HepG2 (cell line): ENCODE measurements around the gene MAFB. TPM values are rescaled to one million over a fixed set of nuclear protein-coding genes. Genes with fewer than 3 reads are reported as not detected.

ENCODE experiments used
- DPF2 ChIP-seq: sonication (generic); formaldehyde crosslinking; IDR thresholded peaks from 2 replicates; pipeline ENCODE4 v1.4.0; 2020; ENCODE audit warnings: mild to moderate bottlenecking, low read depth, missing genetic modification reagents, borderline replicate concordance
- HNF4A ChIP-seq: sonication (generic); formaldehyde crosslinking; IDR thresholded peaks from 2 replicates; pipeline ENCODE4 v1.4.0; 2020; ENCODE audit warnings: missing genetic modification reagents
- KAT8 ChIP-seq: IDR thresholded peaks from 2 replicates; pipeline ENCODE4 v1.6.1; 2016; ENCODE audit warnings: missing genetic modification reagents, missing compliant biosample characterization
- KLF16 ChIP-seq, 2 experiments: sonication (generic) in 1 of 2; formaldehyde crosslinking in 1 of 2; IDR thresholded peaks; 2 replicates each; pipeline versions ENCODE4 v1.6.1 to v1.8.0; 2016 to 2023; ENCODE audit warnings: missing genetic modification reagents in 2 of 2, missing compliant biosample characterization in 1 of 2
- SMC3 ChIP-seq: IDR thresholded peaks from 2 replicates; pipeline ENCODE4 v1.6.1; 2011; ENCODE audit warnings: low read length, improper control_type of control experiment
- TBX2 ChIP-seq: sonication (generic); formaldehyde crosslinking; IDR thresholded peaks from 2 replicates; pipeline ENCODE4 v1.5.0; 2020; ENCODE audit warnings: missing genetic modification reagents, mild to moderate bottlenecking, borderline replicate concordance
- TGIF2 ChIP-seq: IDR thresholded peaks from 2 replicates; pipeline ENCODE4 v1.6.1; 2016; ENCODE audit warnings: control low read depth, missing compliant biosample characterization
- ZNF615 ChIP-seq: sonication (generic); formaldehyde crosslinking; IDR thresholded peaks from 2 replicates; pipeline ENCODE4 v1.5.0; 2020; ENCODE audit warnings: mild to moderate bottlenecking, missing genetic modification reagents, borderline replicate concordance
- ZSCAN12 ChIP-seq: sonication (generic); formaldehyde crosslinking; IDR thresholded peaks from 2 replicates; pipeline ENCODE4 v1.9.0; 2021; ENCODE audit warnings: mild to moderate bottlenecking, missing genetic modification reagents
- polyA plus RNA-seq, 8 experiments: library from polyadenylated mRNA; depleted of rRNA in 3 of 8; stranded (reverse) in 7 of 8; unstranded in 1 of 8; fragments of >200 nt; fragmentation: Illumina TruSeq in 4 of 8; extraction: Trizol in 4 of 8; gene quantifications; 2 replicates each; pipeline versions ENCODE4 v1.2.1 to v1.2.3, GENCODE V29; 2011 to 2016; ENCODE audit warnings: low read depth in 4 of 8, missing spikeins in 1 of 8, mixed read lengths in 1 of 8; ENCODE audit not compliant: insufficient read depth in 1 of 8
- total RNA-seq, 5 experiments: library from RNA; depleted of rRNA; stranded (reverse); fragments of >200 nt; fragmentation: Illumina TruSeq; extraction: Trizol; gene quantifications; 2 replicates each; pipeline ENCODE4 v1.2.3, GENCODE V29; 2016; ENCODE audit warnings: low read depth in 1 of 5
- TF ChIP-seq, protein P1 (sequence below): sonication (generic); formaldehyde crosslinking; conservative IDR thresholded peaks from 2 replicates; pipeline ENCODE4 v1.8.0; 2022; ENCODE audit warnings: mild to moderate bottlenecking, moderate library complexity, missing genetic modification reagents
- TF ChIP-seq, protein P2 (sequence below): sonication (generic); formaldehyde crosslinking; IDR thresholded peaks from 2 replicates; pipeline ENCODE4 v1.8.1; 2023; ENCODE audit warnings: mild to moderate bottlenecking, inconsistent platforms, moderate library complexity, missing genetic modification reagents, borderline replicate concordance
- TF ChIP-seq, protein P3 (sequence below): sonication (generic); formaldehyde crosslinking; IDR thresholded peaks from 2 replicates; pipeline ENCODE4 v1.4.0; 2020; ENCODE audit warnings: missing genetic modification reagents

The MAFB gene
- total and polyA plus RNA-seq, 2 of the 13 experiments (the other 11 are each of a cell fraction or from before 2014, with no cell fraction given), result 0.08 to 0.11 TPM

DNA sequence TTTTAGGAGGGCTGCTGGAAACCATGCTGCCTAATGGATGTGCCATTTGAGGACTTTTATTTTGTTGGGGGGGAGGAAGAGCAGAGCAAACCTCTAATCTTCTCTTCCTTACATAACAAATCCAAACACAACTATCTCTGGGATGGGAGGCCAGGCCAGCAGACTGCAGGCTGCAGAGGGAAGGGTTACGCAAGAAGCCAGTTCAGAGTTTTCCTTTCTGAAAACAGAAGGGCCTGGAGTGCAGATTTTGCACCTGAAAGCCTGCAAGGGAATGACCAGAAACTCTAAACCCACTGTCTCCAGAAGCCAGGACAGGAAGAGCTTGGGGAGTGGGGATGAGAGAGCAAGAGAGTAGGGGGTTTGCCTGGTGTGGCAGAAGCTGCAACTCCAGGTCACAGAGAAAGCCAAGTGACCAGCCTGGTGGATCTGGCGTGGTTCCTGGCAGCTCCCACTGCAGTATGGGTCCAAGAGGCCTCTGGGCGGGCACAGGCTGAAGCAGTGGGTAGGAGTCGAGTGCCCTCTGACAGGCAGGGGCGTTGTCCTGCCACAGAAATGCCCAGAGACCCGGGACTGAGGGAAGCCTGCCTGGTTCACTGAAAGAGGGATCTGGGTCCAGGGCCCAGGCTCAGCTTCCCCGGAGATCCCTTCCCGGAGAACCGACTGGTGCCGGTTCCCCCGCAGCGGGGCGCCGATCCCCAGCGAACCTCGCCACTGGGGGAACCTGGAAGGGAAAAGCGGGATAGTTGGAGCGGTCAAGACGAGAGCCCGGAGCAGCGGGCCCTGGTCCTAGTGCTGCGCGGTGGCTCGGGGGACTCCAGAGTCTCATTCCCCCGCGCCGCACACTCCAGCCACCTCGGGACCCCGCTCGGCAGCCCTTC lies 6.7 kb downstream of the MAFB start (continued):
- TF ChIP-seq, protein P1, sequence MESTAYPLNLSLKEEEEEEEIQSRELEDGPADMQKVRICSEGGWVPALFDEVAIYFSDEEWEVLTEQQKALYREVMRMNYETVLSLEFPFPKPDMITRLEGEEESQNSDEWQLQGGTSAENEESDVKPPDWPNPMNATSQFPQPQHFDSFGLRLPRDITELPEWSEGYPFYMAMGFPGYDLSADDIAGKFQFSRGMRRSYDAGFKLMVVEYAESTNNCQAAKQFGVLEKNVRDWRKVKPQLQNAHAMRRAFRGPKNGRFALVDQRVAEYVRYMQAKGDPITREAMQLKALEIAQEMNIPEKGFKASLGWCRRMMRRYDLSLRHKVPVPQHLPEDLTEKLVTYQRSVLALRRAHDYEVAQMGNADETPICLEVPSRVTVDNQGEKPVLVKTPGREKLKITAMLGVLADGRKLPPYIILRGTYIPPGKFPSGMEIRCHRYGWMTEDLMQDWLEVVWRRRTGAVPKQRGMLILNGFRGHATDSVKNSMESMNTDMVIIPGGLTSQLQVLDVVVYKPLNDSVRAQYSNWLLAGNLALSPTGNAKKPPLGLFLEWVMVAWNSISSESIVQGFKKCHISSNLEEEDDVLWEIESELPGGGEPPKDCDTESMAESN (CRISPR knock-in tag), result no peak
- TF ChIP-seq, protein P2, sequence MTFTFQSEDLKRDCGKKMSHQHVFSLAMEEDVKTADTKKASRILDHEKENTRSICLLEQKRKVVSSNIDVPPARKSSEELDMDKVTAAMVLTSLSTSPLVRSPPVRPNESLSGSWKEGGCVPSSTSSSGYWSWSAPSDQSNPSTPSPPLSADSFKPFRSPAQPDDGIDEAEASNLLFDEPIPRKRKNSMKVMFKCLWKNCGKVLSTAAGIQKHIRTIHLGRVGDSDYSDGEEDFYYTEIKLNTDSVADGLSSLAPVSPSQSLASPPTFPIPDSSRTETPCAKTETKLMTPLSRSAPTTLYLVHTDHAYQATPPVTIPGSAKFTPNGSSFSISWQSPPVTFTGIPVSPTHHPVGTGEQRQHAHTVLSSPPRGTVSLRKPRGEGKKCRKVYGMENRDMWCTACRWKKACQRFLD (CRISPR knock-in tag), result 0 out of 2 replicates have a peak, but pooled peaks have one; percentile 17
- TF ChIP-seq ZSCAN12, result no peak
- peak; percentile 67 for TF ChIP-seq KAT8
- no peak; the same call in 1 of the 2 replicates for TF ChIP-seq SMC3
- TF ChIP-seq, protein P3, sequence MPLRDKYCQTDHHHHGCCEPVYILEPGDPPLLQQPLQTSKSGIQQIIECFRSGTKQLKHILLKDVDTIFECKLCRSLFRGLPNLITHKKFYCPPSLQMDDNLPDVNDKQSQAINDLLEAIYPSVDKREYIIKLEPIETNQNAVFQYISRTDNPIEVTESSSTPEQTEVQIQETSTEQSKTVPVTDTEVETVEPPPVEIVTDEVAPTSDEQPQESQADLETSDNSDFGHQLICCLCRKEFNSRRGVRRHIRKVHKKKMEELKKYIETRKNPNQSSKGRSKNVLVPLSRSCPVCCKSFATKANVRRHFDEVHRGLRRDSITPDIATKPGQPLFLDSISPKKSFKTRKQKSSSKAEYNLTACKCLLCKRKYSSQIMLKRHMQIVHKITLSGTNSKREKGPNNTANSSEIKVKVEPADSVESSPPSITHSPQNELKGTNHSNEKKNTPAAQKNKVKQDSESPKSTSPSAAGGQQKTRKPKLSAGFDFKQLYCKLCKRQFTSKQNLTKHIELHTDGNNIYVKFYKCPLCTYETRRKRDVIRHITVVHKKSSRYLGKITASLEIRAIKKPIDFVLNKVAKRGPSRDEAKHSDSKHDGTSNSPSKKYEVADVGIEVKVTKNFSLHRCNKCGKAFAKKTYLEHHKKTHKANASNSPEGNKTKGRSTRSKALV (CRISPR knock-in tag), result peak; percentile 93
- 0 out of 4 replicates have a peak, but pooled peaks of 1 of the 2 experiments have one; percentile 29 for TF ChIP-seq KLF16 (CRISPR knock-in tag; IDR thresholded peaks at IDR 0.05)
- peak; percentile 88 for TF ChIP-seq HNF4A (CRISPR knock-in tag)
- peak; percentile 77; the same call in 1 of the 2 replicates for TF ChIP-seq DPF2 (CRISPR knock-in tag)
- TF ChIP-seq TBX2 (CRISPR knock-in tag), result peak; percentile 38; the same call in 1 of the 2 replicates
- TF ChIP-seq ZNF615 (CRISPR knock-in tag), result no peak
- 0 out of 2 replicates have a peak, but pooled peaks have one; percentile 50 for TF ChIP-seq TGIF2 (CRISPR knock-in tag)
